Lung (tissue), 16 donors: ENCODE measurements around the gene AIF1L. TPM values are rescaled to one million over a fixed set of nuclear protein-coding genes. Genes with fewer than 3 reads are reported as not detected.

ENCODE experiments used
- ATAC-seq: fragments of 200-7000 bp; cut with Tn5 transposase; one replicate; pipeline ENCODE4 v1.9.1; 2020; ENCODE audit warnings: moderate number of reproducible peaks; ENCODE audit not compliant: insufficient read depth, low FRiP score
- DNase-seq, 3 donors: peaks; one replicate each; pipeline ENCODE4 v3.0.0-alpha.2; 2013 to 2017
- H3K27ac ChIP-seq, 2 donors: one replicate each; pipeline ENCODE4 v1.5.1; 2013; ENCODE audit warnings: mild to moderate bottlenecking in 2 of 2, moderate library complexity in 2 of 2, control low read depth in 1 of 2, inconsistent platforms in 1 of 2, low read depth in 1 of 2, low read length in 1 of 2
- H3K27me3 ChIP-seq, 3 donors: one replicate each; pipeline ENCODE4 v1.5.1; 2013; ENCODE audit warnings: low read length in 2 of 3; ENCODE audit not compliant: control insufficient read depth in 3 of 3, insufficient read depth in 3 of 3
- H3K36me3 ChIP-seq, 4 donors: one replicate each; pipeline ENCODE4 v1.5.1; 2013; ENCODE audit warnings: low read length in 4 of 4, mild to moderate bottlenecking in 1 of 4, moderate library complexity in 1 of 4; ENCODE audit not compliant: control insufficient read depth in 4 of 4, insufficient read depth in 4 of 4
- H3K4me1 ChIP-seq, 5 donors: one replicate each; pipeline ENCODE4 v1.5.1; 2013; ENCODE audit warnings: low read length in 5 of 5, mild to moderate bottlenecking in 2 of 5, moderate library complexity in 1 of 5; ENCODE audit not compliant: control insufficient read depth in 5 of 5, insufficient read depth in 5 of 5
- H3K4me3 ChIP-seq: one replicate; pipeline ENCODE4 v1.5.1; 2013; ENCODE audit warnings: mild to moderate bottlenecking, control low read depth, moderate library complexity
- H3K9ac ChIP-seq, 2 donors: one replicate each; pipeline ENCODE4 v1.5.1; 2013; ENCODE audit warnings: low read length in 2 of 2, control low read depth in 1 of 2; ENCODE audit not compliant: insufficient read depth in 1 of 2
- H3K9me3 ChIP-seq, 4 donors: one replicate each; pipeline ENCODE4 v1.5.1; 2013; ENCODE audit warnings: low read length in 3 of 4, mild to moderate bottlenecking in 1 of 4, moderate library complexity in 1 of 4; ENCODE audit not compliant: control insufficient read depth in 4 of 4, insufficient read depth in 3 of 4
- WGBS, 2 donors: extraction: QIAGEN DNeasy Blood & Tissue Kit; methylation state at CpG; one replicate each; pipeline ENCODE4 v1.1.7; 2013; 5-methylcytosine and 5-hydroxymethylcytosine counted together
- long read RNA-seq, 5 donors: transcript quantifications; one replicate each; lab custom pipeline, GENCODE V29; 2026
- polyA plus RNA-seq, 2 donors: library from polyadenylated mRNA; stranded (reverse); fragments of 200-250 nt; gene quantifications; one replicate each; pipeline ENCODE4 v1.2.1, GENCODE V29; 2013
- total RNA-seq, 2 donors: library from RNA; depleted of rRNA in 1 of 2; stranded (reverse); fragments of >200 nt in 1 of 2; gene quantifications; one replicate each; pipeline ENCODE4 v1.2.1, GENCODE V29; 2014 to 2021
- TF ChIP-seq, protein P1 (sequence below): IDR thresholded peaks from 2 replicates; pipeline ENCODE4 v1.5.1; 2012; ENCODE audit warnings: mild to moderate bottlenecking; ENCODE audit errors: control extremely low read depth, extremely low read depth
- donor health status: control.
- donor health status: control.
- donor health status: Bipolar disorder and iron deficiency.
- donor health status: healthy.
- donor health status: DM: yes; HTN: yes; CAD: no.

AIF1L gene
- total RNA-seq: 10 to 100 TPM in 1 of 2 donors, 1 to 10 TPM in 1; 9.3 to 16.5 TPM
- 1 to 10 TPM; 3.2 to 4.5 TPM for polyA plus RNA-seq
- long read RNA-seq, donor 1, transcript AIF1L-201 (6 exons, 3,364 nt): major isoform, 11 of 22 reads
- long read RNA-seq, donor 1, partial matches to known transcripts: 10 of 22 reads
- long read RNA-seq, donor 1, other reads (novel, unspliced or antisense): 0 of 22 reads
- long read RNA-seq, donor 2, transcript AIF1L-201 (6 exons, 3,364 nt): major isoform, 5 of 5 reads
- long read RNA-seq, donor 2, partial matches to known transcripts: 0 of 5 reads
- long read RNA-seq, donor 2, other reads (novel, unspliced or antisense): 0 of 5 reads
- long read RNA-seq, donor 3, partial matches to known transcripts: 0 of 3 reads
- long read RNA-seq, donor 3, other reads (novel, unspliced or antisense): 0 of 3 reads
- long read RNA-seq, donor 4, transcript AIF1L-201 (6 exons, 3,364 nt): major isoform, 6 of 7 reads
- long read RNA-seq, donor 4, partial matches to known transcripts: 0 of 7 reads
- long read RNA-seq, donor 4, other reads (novel, unspliced or antisense): 0 of 7 reads
- long read RNA-seq, donor 5, transcript AIF1L-201 (6 exons, 3,364 nt): major isoform, 20 of 20 reads
- long read RNA-seq, donor 5, partial matches to known transcripts: 0 of 20 reads
- long read RNA-seq, donor 5, other reads (novel, unspliced or antisense): 0 of 20 reads

DNA sequence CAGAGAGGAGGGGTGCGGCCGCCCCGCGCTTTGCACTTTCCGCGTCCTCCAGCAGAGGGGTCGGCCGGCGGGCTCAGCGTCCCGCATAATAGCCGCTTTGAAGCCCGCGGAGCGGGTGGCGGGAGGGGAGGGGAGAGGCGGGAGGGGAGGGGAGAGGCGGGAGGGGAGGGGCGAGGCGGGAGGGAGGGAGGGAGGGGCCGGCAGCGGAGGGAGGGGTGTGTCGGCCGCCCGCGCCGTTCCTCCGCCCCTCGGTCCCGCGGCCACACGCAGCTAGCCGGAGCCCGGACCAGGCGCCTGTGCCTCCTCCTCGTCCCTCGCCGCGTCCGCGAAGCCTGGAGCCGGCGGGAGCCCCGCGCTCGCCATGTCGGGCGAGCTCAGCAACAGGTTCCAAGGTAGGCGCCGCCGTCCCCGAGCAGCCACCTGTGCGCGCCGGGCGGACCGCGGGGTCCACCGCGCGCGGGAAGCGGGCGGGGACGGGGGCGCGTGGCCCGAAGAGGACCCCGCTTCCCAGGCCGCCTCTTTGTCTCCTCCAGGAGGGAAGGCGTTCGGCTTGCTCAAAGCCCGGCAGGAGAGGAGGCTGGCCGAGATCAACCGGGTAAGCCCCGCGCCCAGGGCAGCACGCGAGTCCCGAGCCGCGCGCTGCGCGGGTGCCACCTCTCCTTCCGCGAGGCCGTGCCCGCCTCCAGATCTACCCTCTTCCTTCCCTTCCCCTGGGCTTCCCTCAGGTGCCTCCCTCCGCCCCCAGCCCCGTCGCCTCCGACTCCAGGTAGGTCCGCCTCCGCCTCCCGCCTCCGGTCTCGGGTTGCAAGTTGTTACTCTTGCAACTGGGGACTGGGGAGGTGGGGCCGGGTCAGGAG, at the start of gene AIF1L:
TSS of gene AIF1L (plus strand) at position 263 of the 857 bp plus-strand sequence. CDS start at position 362, 99 bp downstream.
- Histone ChIP-seq H3K9ac (peak within 1 kb of the TSS in 1 of 2 donors; percentile 11), H3K27me3 (no peaks in the 10 kb centered on the region), H3K4me1 (no peaks in the 10 kb centered on the region), H3K27ac (peak within 1 kb of the TSS in 1 of 2 donors; percentile 47), H3K9me3 (no peaks in the 10 kb centered on the region), H3K36me3 (no peaks in the 10 kb centered on the region), H3K4me3 (peak within 1 kb of the TSS; percentile 28)
- WGBS, 2 donors: 1% methylated on average over 45 to 97 of the region's 99 CpGs
- ATAC-seq: peak; percentile 34
- TF ChIP-seq, protein P1, sequence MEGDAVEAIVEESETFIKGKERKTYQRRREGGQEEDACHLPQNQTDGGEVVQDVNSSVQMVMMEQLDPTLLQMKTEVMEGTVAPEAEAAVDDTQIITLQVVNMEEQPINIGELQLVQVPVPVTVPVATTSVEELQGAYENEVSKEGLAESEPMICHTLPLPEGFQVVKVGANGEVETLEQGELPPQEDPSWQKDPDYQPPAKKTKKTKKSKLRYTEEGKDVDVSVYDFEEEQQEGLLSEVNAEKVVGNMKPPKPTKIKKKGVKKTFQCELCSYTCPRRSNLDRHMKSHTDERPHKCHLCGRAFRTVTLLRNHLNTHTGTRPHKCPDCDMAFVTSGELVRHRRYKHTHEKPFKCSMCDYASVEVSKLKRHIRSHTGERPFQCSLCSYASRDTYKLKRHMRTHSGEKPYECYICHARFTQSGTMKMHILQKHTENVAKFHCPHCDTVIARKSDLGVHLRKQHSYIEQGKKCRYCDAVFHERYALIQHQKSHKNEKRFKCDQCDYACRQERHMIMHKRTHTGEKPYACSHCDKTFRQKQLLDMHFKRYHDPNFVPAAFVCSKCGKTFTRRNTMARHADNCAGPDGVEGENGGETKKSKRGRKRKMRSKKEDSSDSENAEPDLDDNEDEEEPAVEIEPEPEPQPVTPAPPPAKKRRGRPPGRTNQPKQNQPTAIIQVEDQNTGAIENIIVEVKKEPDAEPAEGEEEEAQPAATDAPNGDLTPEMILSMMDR: no peak
- DNase-seq: peak; percentile 62 to 79 (median 70)

DNA sequence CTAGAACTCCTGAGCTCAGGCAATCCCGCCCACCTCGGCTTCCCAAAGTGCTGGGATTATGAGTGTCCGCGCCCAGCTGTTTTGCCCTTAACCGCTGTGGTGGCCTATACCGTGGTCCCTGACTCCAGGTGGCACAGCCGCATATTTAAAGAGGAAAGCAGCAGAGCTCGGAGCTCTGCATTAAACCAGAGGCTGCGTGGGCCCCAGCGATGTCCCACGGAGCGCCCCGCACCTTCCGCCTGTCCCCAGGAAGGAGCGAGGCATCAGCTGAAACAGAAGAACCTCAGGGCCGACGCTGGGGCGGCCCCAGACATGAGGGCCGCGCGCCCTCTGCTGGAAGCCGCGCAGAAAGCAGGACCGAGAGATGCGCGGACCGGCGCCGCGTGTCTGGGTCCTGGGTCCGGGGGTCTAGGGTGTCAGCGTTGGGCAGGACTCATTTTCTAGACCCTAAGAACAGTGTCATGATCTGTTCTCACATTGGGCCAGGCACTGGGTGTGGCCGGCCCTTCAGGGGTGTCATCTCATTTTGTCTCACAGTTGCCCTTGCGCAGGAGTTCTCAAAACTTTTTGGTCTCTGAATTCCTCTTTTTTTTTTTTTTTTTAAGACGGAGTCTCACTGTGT, 49.6 kb upstream of the AIF1L start:
- ATAC-seq (peak; percentile 77), DNase-seq (peak; percentile 67 to 72 (median 69))
- Histone ChIP-seq H3K27ac (no peak overlapping the region), H3K9ac (no peak overlapping the region), H3K36me3 (no peaks in the 10 kb centered on the region), H3K9me3 (no peaks in the 10 kb centered on the region), H3K4me1 (peaks cover 0 to 2% (median 0%) of the 10 kb centered on the region in 5 donors), H3K27me3 (no peaks in the 10 kb centered on the region), H3K4me3 (no peak overlapping the region)
- 13 to 14% methylated on average over 34 to 35 of the region's 35 CpGs for WGBS, 2 donors
- TF ChIP-seq, protein P1: peak; percentile 78

DNA sequence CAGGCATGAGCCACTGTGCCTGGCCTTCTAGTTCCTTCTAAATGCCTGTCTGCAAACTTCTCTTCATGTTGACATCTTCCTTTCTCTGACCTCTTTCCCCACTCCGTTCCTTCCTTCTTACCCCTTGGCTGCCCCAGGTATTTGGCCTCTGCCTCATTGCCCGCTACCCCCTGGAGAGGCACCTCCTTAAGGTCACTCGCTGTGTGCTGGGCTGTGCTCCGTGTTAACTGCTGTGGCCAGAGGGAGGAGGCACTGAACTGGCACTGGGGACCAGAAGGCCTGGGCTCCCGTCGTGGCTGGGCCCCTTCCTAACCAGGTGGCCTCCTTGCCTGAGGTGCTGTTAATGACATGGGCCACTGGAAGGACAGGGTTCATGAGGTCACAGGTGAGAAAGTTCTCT, 48.0 kb upstream of the AIF1L start:
- 43 to 64% methylated on average over 6 of the region's 6 CpGs for WGBS, 2 donors

More for the DNA sequence above, 48.0 kb upstream of the AIF1L start:
- Histone ChIP-seq H3K9me3 (no peaks in the 10 kb centered on the region), H3K27ac (no peak overlapping the region), H3K4me3 (no peak overlapping the region), H3K4me1 (peaks cover 0 to 2% (median 0%) of the 10 kb centered on the region in 5 donors), H3K36me3 (no peaks in the 10 kb centered on the region), H3K9ac (no peak overlapping the region), H3K27me3 (no peaks in the 10 kb centered on the region)
- TF ChIP-seq, protein P1: no peak
- ATAC-seq: no peak
- no peak for DNase-seq
